GM10847 (cell line): ENCODE data around the gene MUC2.

Source experiments
- POLR2A ChIP-seq: IDR thresholded peaks from 2 replicates; pipeline ENCODE4 v1.6.1; 2011; ENCODE audit not compliant: insufficient read length; ENCODE audit errors: extremely low read depth

MUC2 gene

GRCh38 chr11:1092919-1093318 lies 18.2 kb downstream of the MUC2 start:
- no peak for TF ChIP-seq POLR2A

GRCh38 chr11:1099519-1100355 lies 25.1 kb downstream of the MUC2 start:
- no peak for TF ChIP-seq POLR2A

GRCh38 chr11:1100417-1101245 lies 26.0 kb downstream of the MUC2 start:
- no peak for TF ChIP-seq POLR2A

GRCh38 chr11:1101318-1102089 lies 26.8 kb downstream of the MUC2 start:
- TF ChIP-seq POLR2A, result no peak

GRCh38 chr11:1102221-1102971 lies 27.7 kb downstream of the MUC2 start:
- no peak for TF ChIP-seq POLR2A

- TF ChIP-seq POLR2A, result no peak
These were observed 28.3 kb downstream of the MUC2 start for GRCh38 chr11:1102996-1103395.

- TF ChIP-seq POLR2A, result no peak
These were observed 29.0 kb downstream of the MUC2 start for GRCh38 chr11:1103401-1104360.

- TF ChIP-seq POLR2A, result no peak
These were observed 29.9 kb downstream of the MUC2 start for GRCh38 chr11:1104411-1105182.

GRCh38 chr11:1105183-1105565 lies 30.5 kb downstream of the MUC2 start:
- no peak for TF ChIP-seq POLR2A

- no peak for TF ChIP-seq POLR2A
These were observed 31.7 kb downstream of the MUC2 start for GRCh38 chr11:1106387-1106786.

- TF ChIP-seq POLR2A, result no peak
These were observed 32.9 kb downstream of the MUC2 start for GRCh38 chr11:1107316-1108245.
